WTC11 (cell line): Measurements from ENCODE around the gene LAMC2. TPM values are rescaled to one million over a fixed set of nuclear protein-coding genes. Genes with fewer than 3 reads are reported as not detected.

Experiments
- ATAC-seq: fragments of 200-7000 bp; cut with Tn5 transposase; 2 replicates; pipeline ENCODE4 v1.10.0; 2021; ENCODE audit warnings: mild to moderate bottlenecking, moderate library complexity
- CTCF ChIA-PET: fragments of 300-600 bp; sonication (Branson Sonifier 250); formaldehyde crosslinking; loops from one replicate; lab custom pipeline; 2021; ENCODE audit warnings: antibody characterized with exemption; lab: Charles Lee
- POLR2A ChIA-PET: fragments of 350-600 bp; sonication (Branson Sonifier 250); formaldehyde crosslinking; loops from one replicate; lab custom pipeline; 2021; ENCODE audit warnings: antibody characterized with exemption; lab: Charles Lee
- DNase-seq: peaks from one replicate; pipeline ENCODE4 v3.0.0; 2021; ENCODE audit warnings: low spot score
- H3K27ac Mint-ChIP-seq: 2 replicates; pipeline ENCODE4 v1.8.0; 2021; ENCODE audit warnings: mixed read lengths
- H3K27me3 Mint-ChIP-seq: 2 replicates; pipeline ENCODE4 v1.8.0; 2021; ENCODE audit warnings: low read depth, mild to moderate bottlenecking, moderate library complexity, mixed read lengths
- H3K36me3 Mint-ChIP-seq: 2 replicates; pipeline ENCODE4 v1.8.0; 2021; ENCODE audit warnings: mixed read lengths
- H3K4me1 Mint-ChIP-seq: 2 replicates; pipeline ENCODE4 v1.8.0; 2022; ENCODE audit warnings: mixed read lengths
- H3K4me3 Mint-ChIP-seq: 2 replicates; pipeline ENCODE4 v1.8.0; 2021; ENCODE audit warnings: mild to moderate bottlenecking, moderate library complexity, mixed read lengths
- H3K9me3 Mint-ChIP-seq: 2 replicates; pipeline ENCODE4 v1.8.0; 2021; ENCODE audit warnings: mixed read lengths
- CTCF ChIP-seq: fragments of 200-600 bp; IDR thresholded peaks from 2 replicates; pipeline ENCODE4 v1.8.0; 2022; ENCODE audit warnings: antibody characterized with exemption
- GTF2I ChIP-seq: fragments of 250-450 bp; sonication (Bioruptor Pico); conservative IDR thresholded peaks from 2 replicates; pipeline ENCODE4 v1.4.0; 2021; ENCODE audit warnings: mild to moderate bottlenecking
- HMGA2 ChIP-seq: fragments of 250-450 bp; sonication (Bioruptor Pico); IDR thresholded peaks from 2 replicates; pipeline ENCODE4 v1.4.0; 2021; ENCODE audit warnings: mild to moderate bottlenecking, moderate library complexity
- JAZF1 ChIP-seq: fragments of 250-450 bp; sonication (Bioruptor Pico); IDR thresholded peaks from 2 replicates; pipeline ENCODE4 v1.9.0; 2021; ENCODE audit warnings: moderate library complexity, mild to moderate bottlenecking, inconsistent platforms
- NR1H2 ChIP-seq: sonication (generic); formaldehyde crosslinking; IDR thresholded peaks from 2 replicates; pipeline ENCODE4 v1.9.0; 2021; ENCODE audit warnings: mild to moderate bottlenecking, moderate library complexity, missing genetic modification reagents
- OVOL2 ChIP-seq: fragments of 250-450 bp; sonication (Bioruptor Pico); IDR thresholded peaks from 2 replicates; pipeline ENCODE4 v1.9.0; 2021; ENCODE audit warnings: mild to moderate bottlenecking, borderline replicate concordance
- ZNF281 ChIP-seq: sonication (generic); formaldehyde crosslinking; IDR thresholded peaks from 2 replicates; pipeline ENCODE4 v1.8.0; 2023; ENCODE audit warnings: mild to moderate bottlenecking, missing genetic modification reagents
- ZNF396 ChIP-seq: fragments of 250-450 bp; sonication (Bioruptor Pico); IDR thresholded peaks from 2 replicates; pipeline ENCODE4 v1.8.0; 2021; ENCODE audit warnings: mild to moderate bottlenecking, moderate library complexity, borderline replicate concordance
- ZNF416 ChIP-seq: fragments of 250-450 bp; sonication (Bioruptor Pico); IDR thresholded peaks from 2 replicates; pipeline ENCODE4 v1.9.0; 2021; ENCODE audit warnings: mild to moderate bottlenecking, inconsistent platforms
- total RNA-seq: library from RNA; stranded (reverse); gene quantifications from 3 replicates; pipeline ENCODE4 v1.2.3, GENCODE V29; 2021
- TF ChIP-seq, protein P1 (sequence below): sonication (generic); formaldehyde crosslinking; IDR thresholded peaks from 2 replicates; pipeline ENCODE4 v1.8.1; 2023; ENCODE audit warnings: mild to moderate bottlenecking, missing genetic modification reagents, borderline replicate concordance

The LAMC2 gene
- total RNA-seq, 1 experiment from 2014 or later, result 7.9 TPM

- peaks cover 23% of the 10 kb centered on the region for H3K4me1 Mint-ChIP-seq
- POLR2A ChIA-PET, result interaction anchor here (0.6 kb wide), 1 partner anchor 33 kb away, joined by 7 read pairs; no protein-coding TSS in a partner anchor
- H3K36me3 Mint-ChIP-seq, result no peaks in the 10 kb centered on the region
- DNase-seq (peak; percentile 85), ATAC-seq (peak; percentile 95)
- H3K27me3 Mint-ChIP-seq, result no peaks in the 10 kb centered on the region
- H3K9me3 Mint-ChIP-seq, result no peaks in the 10 kb centered on the region
- no peak overlapping the region for H3K4me3 Mint-ChIP-seq
- no peak overlapping the region for H3K27ac Mint-ChIP-seq
- TF ChIP-seq JAZF1 (CRISPR knock-in tag) (no peak), OVOL2 (CRISPR knock-in tag) (no peak), CTCF (peak; percentile 60)
- CTCF ChIA-PET, result interaction anchor here (0.6 to 3.7 kb wide), 39 partner anchors 7 to 428 kb away, joined by 3 to 29 read pairs (median 4); partner anchors contain the start of gene LAMC2
These were observed 41.6 kb downstream of the LAMC2 start for GRCh38 chr1:183227422-183228346.

- CTCF ChIA-PET, result interaction anchor here (0.6 to 3.7 kb wide), 32 partner anchors 10 to 427 kb away, joined by 3 to 29 read pairs (median 4); partner anchors contain the start of gene LAMC2
- DNase-seq, result no peak
- peak; percentile 8; the same call in 1 of the 2 replicates for ATAC-seq
- Mint-ChIP-seq H3K4me1 (peaks cover 29% of the 10 kb centered on the region), H3K27me3 (no peaks in the 10 kb centered on the region), H3K36me3 (no peaks in the 10 kb centered on the region), H3K27ac (no peak overlapping the region), H3K4me3 (no peak overlapping the region), H3K9me3 (no peaks in the 10 kb centered on the region)
- POLR2A ChIA-PET, result no interaction called here
- TF ChIP-seq, protein P1, sequence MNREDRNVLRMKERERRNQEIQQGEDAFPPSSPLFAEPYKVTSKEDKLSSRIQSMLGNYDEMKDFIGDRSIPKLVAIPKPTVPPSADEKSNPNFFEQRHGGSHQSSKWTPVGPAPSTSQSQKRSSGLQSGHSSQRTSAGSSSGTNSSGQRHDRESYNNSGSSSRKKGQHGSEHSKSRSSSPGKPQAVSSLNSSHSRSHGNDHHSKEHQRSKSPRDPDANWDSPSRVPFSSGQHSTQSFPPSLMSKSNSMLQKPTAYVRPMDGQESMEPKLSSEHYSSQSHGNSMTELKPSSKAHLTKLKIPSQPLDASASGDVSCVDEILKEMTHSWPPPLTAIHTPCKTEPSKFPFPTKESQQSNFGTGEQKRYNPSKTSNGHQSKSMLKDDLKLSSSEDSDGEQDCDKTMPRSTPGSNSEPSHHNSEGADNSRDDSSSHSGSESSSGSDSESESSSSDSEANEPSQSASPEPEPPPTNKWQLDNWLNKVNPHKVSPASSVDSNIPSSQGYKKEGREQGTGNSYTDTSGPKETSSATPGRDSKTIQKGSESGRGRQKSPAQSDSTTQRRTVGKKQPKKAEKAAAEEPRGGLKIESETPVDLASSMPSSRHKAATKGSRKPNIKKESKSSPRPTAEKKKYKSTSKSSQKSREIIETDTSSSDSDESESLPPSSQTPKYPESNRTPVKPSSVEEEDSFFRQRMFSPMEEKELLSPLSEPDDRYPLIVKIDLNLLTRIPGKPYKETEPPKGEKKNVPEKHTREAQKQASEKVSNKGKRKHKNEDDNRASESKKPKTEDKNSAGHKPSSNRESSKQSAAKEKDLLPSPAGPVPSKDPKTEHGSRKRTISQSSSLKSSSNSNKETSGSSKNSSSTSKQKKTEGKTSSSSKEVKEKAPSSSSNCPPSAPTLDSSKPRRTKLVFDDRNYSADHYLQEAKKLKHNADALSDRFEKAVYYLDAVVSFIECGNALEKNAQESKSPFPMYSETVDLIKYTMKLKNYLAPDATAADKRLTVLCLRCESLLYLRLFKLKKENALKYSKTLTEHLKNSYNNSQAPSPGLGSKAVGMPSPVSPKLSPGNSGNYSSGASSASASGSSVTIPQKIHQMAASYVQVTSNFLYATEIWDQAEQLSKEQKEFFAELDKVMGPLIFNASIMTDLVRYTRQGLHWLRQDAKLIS (CRISPR knock-in tag), result no peak
- TF ChIP-seq ZNF416 (CRISPR knock-in tag) (no peak), HMGA2 (no peak), ZNF281 (CRISPR knock-in tag) (no peak), NR1H2 (CRISPR knock-in tag) (no peak), ZNF396 (CRISPR knock-in tag) (no peak), GTF2I (CRISPR knock-in tag) (no peak)
These were observed 42.5 kb downstream of the LAMC2 start for GRCh38 chr1:183228347-183229220.
